Keratinocyte (primary cell): ENCODE data around the gene DAO. TPM values are rescaled to one million over a fixed set of nuclear protein-coding genes. Genes with fewer than 3 reads are reported as not detected.

ENCODE experiments used
- DNase-seq: peaks from one replicate; pipeline ENCODE4 v3.0.0-alpha.2; 2011; ENCODE audit warnings: low read depth, missing footprints, low spot score
- FAIRE-seq: peaks from 2 replicates; lab custom pipeline; 2011; peaks lifted over from hg19 to GRCh38; lab: Jason Lieb, UNC
- H2AFZ ChIP-seq: 2 replicates; pipeline ENCODE4 v1.6.0; 2012; ENCODE audit warnings: low read length, control low read depth, inconsistent platforms; ENCODE audit not compliant: control insufficient read depth
- H3K27ac ChIP-seq: 2 replicates; pipeline ENCODE4 v1.5.1; 2011; ENCODE audit warnings: low read length; ENCODE audit not compliant: control insufficient read depth, insufficient read depth
- H3K27me3 ChIP-seq: 3 replicates; pipeline ENCODE4 v1.6.0; 2011; ENCODE audit warnings: low read length; ENCODE audit not compliant: control insufficient read depth, insufficient read depth; ENCODE audit errors: extremely low read depth
- H3K36me3 ChIP-seq, 2 experiments: 2 replicates in 1 of 2; 3 replicates in 1 of 2; pipeline ENCODE4 v1.5.1; 2011; ENCODE audit warnings: low read length in 2 of 2, mild to moderate bottlenecking in 1 of 2; ENCODE audit not compliant: control insufficient read depth in 2 of 2, insufficient read depth in 2 of 2; ENCODE audit errors: extremely low read depth in 1 of 2
- H3K4me1 ChIP-seq: 3 replicates; pipeline ENCODE4 v1.5.1; 2011; ENCODE audit warnings: low read length; ENCODE audit not compliant: control insufficient read depth, insufficient read depth; ENCODE audit errors: extremely low read depth
- H3K4me2 ChIP-seq: 3 replicates; pipeline ENCODE4 v1.6.0; 2011; ENCODE audit warnings: low read depth, low read length; ENCODE audit not compliant: control insufficient read depth, insufficient read depth; ENCODE audit errors: extremely low read depth
- H3K4me3 ChIP-seq, 3 experiments: fragments of 200-600 bp in 1 of 3; sonication (generic) in 1 of 3; 2 replicates in 2 of 3; 3 replicates in 1 of 3; pipeline ENCODE4 v1.5.1; 2011 to 2016; ENCODE audit warnings: low read length in 3 of 3, mild to moderate bottlenecking in 3 of 3, control low read depth in 2 of 3, inconsistent platforms in 1 of 3, low read depth in 1 of 3, mixed read lengths in 1 of 3, mixed run types in 1 of 3, moderate library complexity in 1 of 3; ENCODE audit not compliant: control insufficient read depth in 2 of 3, insufficient read depth in 2 of 3; ENCODE audit errors: extremely low read depth in 1 of 3
- H3K79me2 ChIP-seq: 2 replicates; pipeline ENCODE4 v1.6.0; 2012; ENCODE audit warnings: low read length; ENCODE audit not compliant: control insufficient read depth, insufficient read depth
- H3K9ac ChIP-seq: 3 replicates; pipeline ENCODE4 v1.6.0; 2011; ENCODE audit warnings: low read length; ENCODE audit not compliant: control insufficient read depth, insufficient read depth; ENCODE audit errors: extremely low read depth
- H3K9me1 ChIP-seq: 3 replicates; pipeline ENCODE4 v1.6.0; 2011; ENCODE audit warnings: low read length; ENCODE audit not compliant: control insufficient read depth, insufficient read depth; ENCODE audit errors: extremely low read depth
- H3K9me3 ChIP-seq: 2 replicates; pipeline ENCODE4 v1.5.1; 2012; ENCODE audit warnings: low read depth, low read length; ENCODE audit not compliant: control insufficient read depth
- H4K20me1 ChIP-seq: 3 replicates; pipeline ENCODE4 v1.6.0; 2011; ENCODE audit warnings: low read length; ENCODE audit not compliant: control insufficient read depth, insufficient read depth; ENCODE audit errors: extremely low read depth
- CTCF ChIP-seq, 3 experiments: IDR thresholded peaks in 1 of 3; conservative IDR thresholded peaks in 1 of 3; optimal IDR thresholded peaks in 1 of 3; 2 replicates in 2 of 3; 3 replicates in 1 of 3; pipeline versions ENCODE3 to v1.5.1; 2011; ENCODE audit warnings: low read length in 3 of 3, mild to moderate bottlenecking in 3 of 3, moderate library complexity in 2 of 3, control low read depth in 1 of 3, inconsistent platforms in 1 of 3; ENCODE audit not compliant: insufficient read depth in 2 of 3; ENCODE audit errors: extremely low read depth in 1 of 3
- EZH2 ChIP-seq: IDR thresholded peaks from one replicate; pipeline ENCODE4 v1.6.1; 2012; ENCODE audit warnings: inconsistent platforms, mild to moderate bottlenecking, low read length, moderate library complexity
- dilution Hi-C: fragments of 300-500 bp; cut with MboI; formaldehyde crosslinking; loops from one replicate; pipeline ENCODE4 v1.7.0; 2020; ENCODE audit warnings: low sequenced_read_pairs; ENCODE audit not compliant: extremely low pct_ligation_motif_present
- polyA plus RNA-seq, 5 experiments: library from polyadenylated mRNA; depleted of rRNA in 3 of 5; stranded (reverse) in 3 of 5; stranded (forward) in 1 of 5; unstranded in 1 of 5; fragments of >200 nt; gene quantifications; 1 replicate in 1 of 5; 2 replicates in 3 of 5; 3 replicates in 1 of 5; pipeline versions ENCODE4 v1.2.1 to v1.2.3, GENCODE V29; 2011 to 2012; ENCODE audit warnings: missing spikeins in 2 of 5, low read depth in 1 of 5, low replicate concordance in 1 of 5

Gene DAO
- polyA plus RNA-seq, 1 donor (not counting 4 experiments of a cell fraction or from before 2014, with no cell fraction given): not detected

GRCh38 chr12:108912361-108912760 is 32.5 kb downstream of the DAO start:
- H3K4me3 ChIP-seq: no peak overlapping the region
- no peak overlapping the region for H3K4me2 ChIP-seq
- DNase-seq: no peak
- H2AFZ ChIP-seq: no peak overlapping the region
- H3K9me1 ChIP-seq: no peaks in the 10 kb centered on the region
- H3K79me2 ChIP-seq: no peaks in the 10 kb centered on the region
- dilution Hi-C loops: no loop called here
- no peaks in the 10 kb centered on the region for H3K9me3 ChIP-seq
- no peaks in the 10 kb centered on the region for H3K36me3 ChIP-seq
- H3K4me1 ChIP-seq: no peaks in the 10 kb centered on the region
- H3K9ac ChIP-seq: no peak overlapping the region
- no peaks in the 10 kb centered on the region for H4K20me1 ChIP-seq
- TF ChIP-seq CTCF (optimal IDR thresholded peaks at IDR 0.05 in 1 of 3, IDR thresholded peaks at IDR 0.05 in 1 of 3, conservative IDR thresholded peaks at IDR 0.05 in 1 of 3; ENCODE audit: extremely low read depth in 1 of 3, insufficient read depth in 2 of 3, low read length in 3 of 3) (no peak), EZH2 (no peak)
- no peak for FAIRE-seq
- H3K27ac ChIP-seq: no peak overlapping the region
- no peaks in the 10 kb centered on the region for H3K27me3 ChIP-seq

GRCh38 chr12:108914121-108914531 is 34.2 kb downstream of the DAO start:
- DNase-seq: no peak
- no peaks in the 10 kb centered on the region for H3K9me3 ChIP-seq
- no peak overlapping the region for H3K9ac ChIP-seq
- H2AFZ ChIP-seq: no peak overlapping the region
- H3K4me1 ChIP-seq: no peaks in the 10 kb centered on the region
- TF ChIP-seq EZH2 (no peak), CTCF (optimal IDR thresholded peaks at IDR 0.05 in 1 of 3, IDR thresholded peaks at IDR 0.05 in 1 of 3, conservative IDR thresholded peaks at IDR 0.05 in 1 of 3; ENCODE audit: extremely low read depth in 1 of 3, insufficient read depth in 2 of 3, low read length in 3 of 3) (no peak)
- no peaks in the 10 kb centered on the region for H3K79me2 ChIP-seq
- no peak for FAIRE-seq
- no peaks in the 10 kb centered on the region for H4K20me1 ChIP-seq
- dilution Hi-C loops: no loop called here
- no peaks in the 10 kb centered on the region for H3K36me3 ChIP-seq
- H3K27ac ChIP-seq: no peak overlapping the region
- no peak overlapping the region for H3K4me3 ChIP-seq
- H3K27me3 ChIP-seq: no peaks in the 10 kb centered on the region
- H3K4me2 ChIP-seq: no peak overlapping the region
- no peaks in the 10 kb centered on the region for H3K9me1 ChIP-seq
